Neural cell (in vitro differentiated cells): ENCODE results near the gene ATP7B.

ENCODE experiments used
- CTCF ChIP-seq: fragments of 450-650 bp; IDR thresholded peaks from 2 replicates; pipeline ENCODE4 v1.5.1; 2014; ENCODE audit warnings: antibody characterized with exemption, mild to moderate bottlenecking, moderate library complexity; ENCODE audit not compliant: poor library complexity, severe bottlenecking
- EP300 ChIP-seq: fragments of 450-650 bp; conservative IDR thresholded peaks from 2 replicates; pipeline ENCODE4 v1.6.1; 2014; ENCODE audit warnings: antibody characterized with exemption, mild to moderate bottlenecking, moderate library complexity; ENCODE audit not compliant: poor library complexity, severe bottlenecking
- POLR2AphosphoS5 ChIP-seq: IDR thresholded peaks from 2 replicates; pipeline ENCODE4 v1.6.1; 2012
- SMC3 ChIP-seq: fragments of 450-650 bp; conservative IDR thresholded peaks from 2 replicates; pipeline ENCODE4 v1.6.1; 2014; ENCODE audit warnings: antibody characterized with exemption, mild to moderate bottlenecking, moderate library complexity; ENCODE audit not compliant: poor library complexity
- TAF1 ChIP-seq: IDR thresholded peaks from 2 replicates; pipeline ENCODE4 v1.6.1; 2012; ENCODE audit warnings: low read depth
- TF ChIP-seq, protein P1 (sequence below): IDR thresholded peaks from 2 replicates; pipeline ENCODE4 v1.6.1; 2012; ENCODE audit warnings: borderline replicate concordance

GRCh38 chr13:51988988-51989618, 22.1 kb downstream of the ATP7B start:
- TF ChIP-seq CTCF (no peak), POLR2AphosphoS5 (no peak), EP300 (no peak), SMC3 (no peak), TAF1 (no peak)
- TF ChIP-seq, protein P1, sequence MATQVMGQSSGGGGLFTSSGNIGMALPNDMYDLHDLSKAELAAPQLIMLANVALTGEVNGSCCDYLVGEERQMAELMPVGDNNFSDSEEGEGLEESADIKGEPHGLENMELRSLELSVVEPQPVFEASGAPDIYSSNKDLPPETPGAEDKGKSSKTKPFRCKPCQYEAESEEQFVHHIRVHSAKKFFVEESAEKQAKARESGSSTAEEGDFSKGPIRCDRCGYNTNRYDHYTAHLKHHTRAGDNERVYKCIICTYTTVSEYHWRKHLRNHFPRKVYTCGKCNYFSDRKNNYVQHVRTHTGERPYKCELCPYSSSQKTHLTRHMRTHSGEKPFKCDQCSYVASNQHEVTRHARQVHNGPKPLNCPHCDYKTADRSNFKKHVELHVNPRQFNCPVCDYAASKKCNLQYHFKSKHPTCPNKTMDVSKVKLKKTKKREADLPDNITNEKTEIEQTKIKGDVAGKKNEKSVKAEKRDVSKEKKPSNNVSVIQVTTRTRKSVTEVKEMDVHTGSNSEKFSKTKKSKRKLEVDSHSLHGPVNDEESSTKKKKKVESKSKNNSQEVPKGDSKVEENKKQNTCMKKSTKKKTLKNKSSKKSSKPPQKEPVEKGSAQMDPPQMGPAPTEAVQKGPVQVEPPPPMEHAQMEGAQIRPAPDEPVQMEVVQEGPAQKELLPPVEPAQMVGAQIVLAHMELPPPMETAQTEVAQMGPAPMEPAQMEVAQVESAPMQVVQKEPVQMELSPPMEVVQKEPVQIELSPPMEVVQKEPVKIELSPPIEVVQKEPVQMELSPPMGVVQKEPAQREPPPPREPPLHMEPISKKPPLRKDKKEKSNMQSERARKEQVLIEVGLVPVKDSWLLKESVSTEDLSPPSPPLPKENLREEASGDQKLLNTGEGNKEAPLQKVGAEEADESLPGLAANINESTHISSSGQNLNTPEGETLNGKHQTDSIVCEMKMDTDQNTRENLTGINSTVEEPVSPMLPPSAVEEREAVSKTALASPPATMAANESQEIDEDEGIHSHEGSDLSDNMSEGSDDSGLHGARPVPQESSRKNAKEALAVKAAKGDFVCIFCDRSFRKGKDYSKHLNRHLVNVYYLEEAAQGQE, result no peak
